ENCODE data around the gene NME7.
"Not testable (repeated sequence)": the region's sequence is repeated elsewhere in the genome, so short reads cannot be mapped to it uniquely, and the experiment has no call there.

The NME7 gene

GRCh38 chr1:169367686-169368405 lies at the start of gene NME7, which contains the start of gene BLZF1:
TSS of gene NME7 (minus strand) at chr1:169367797. CDS start at chr1:169367710, 87 bp downstream.
TSS of gene BLZF1 (plus strand) at chr1:169368195. CDS start at chr1:169369523, 1,328 bp downstream.
- peak; percentile 19 for DNase-seq

- DNase-seq, result no peak
Measured at GRCh38 chr1:169414952-169415351, 47.4 kb upstream of the NME7 start.

GRCh38 chr1:169408340-169408739 lies 40.7 kb upstream of the NME7 start:
- DNase-seq, result not testable (repeated sequence)

DNA sequence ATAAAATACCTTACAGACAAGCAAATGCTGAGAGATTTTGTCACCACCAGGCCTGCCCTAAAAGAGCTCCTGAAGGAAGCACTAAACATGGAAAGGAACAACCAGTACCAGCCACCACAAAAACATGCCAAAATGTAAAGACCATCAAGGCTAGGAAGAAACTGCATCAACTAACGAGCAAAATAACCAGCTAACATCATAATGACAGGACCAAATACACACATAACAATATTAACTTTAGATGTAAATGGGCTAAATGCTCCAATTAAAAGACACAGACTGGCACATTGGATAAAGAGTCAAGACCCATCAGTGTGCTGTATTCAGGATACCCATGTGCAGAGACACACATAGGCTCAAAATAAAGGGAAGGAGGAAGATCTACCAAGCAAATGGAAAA lies 35.0 kb upstream of the NME7 start:
- not testable (repeated sequence) for DNase-seq

DNA sequence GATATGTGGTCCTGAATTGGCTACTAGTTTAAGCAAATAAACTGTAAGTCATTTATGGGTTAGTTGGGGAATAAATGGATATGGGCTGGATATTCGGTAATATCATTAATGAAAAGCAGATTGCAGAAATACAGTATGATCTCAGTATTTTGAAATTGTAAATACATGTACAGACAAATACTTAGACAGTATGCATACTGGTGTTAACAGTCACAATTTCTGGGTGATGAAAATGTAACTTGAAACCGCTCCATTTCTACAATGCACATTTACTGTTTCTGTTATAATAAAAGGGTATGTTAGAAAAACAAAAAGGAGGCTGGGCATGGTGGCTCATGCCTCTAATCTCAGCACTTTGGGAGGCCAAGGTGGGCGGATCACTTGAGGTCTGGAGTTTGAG lies 28.4 kb upstream of the NME7 start:
- DNase-seq, result no peak

GRCh38 chr1:169392406-169392805 lies 24.8 kb upstream of the NME7 start:
- no peak for DNase-seq

- DNase-seq, result no peak
Measured at GRCh38 chr1:169390303-169390702, 22.7 kb upstream of the NME7 start.

DNA sequence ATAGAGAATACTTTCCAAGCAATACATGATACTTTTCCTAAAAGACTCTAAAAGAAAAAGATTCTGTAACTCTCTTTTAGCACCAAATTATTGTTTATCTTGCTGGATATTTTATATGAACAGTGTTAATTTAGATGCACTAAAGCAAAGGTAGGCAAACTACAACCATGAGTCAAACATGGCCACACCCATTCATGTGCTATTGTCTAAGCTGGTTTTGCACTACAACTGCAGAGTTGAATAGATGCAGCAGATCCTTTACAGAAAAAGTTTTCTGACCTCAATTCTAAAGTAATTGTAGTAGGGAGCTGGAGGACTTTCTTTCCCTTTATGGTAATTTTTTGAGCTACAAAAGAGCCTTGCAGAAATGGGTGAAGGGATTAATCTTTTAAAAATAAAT lies 19.8 kb upstream of the NME7 start:
- no peak for DNase-seq

- DNase-seq, result no peak
Measured at GRCh38 chr1:169383449-169383848, 15.9 kb upstream of the NME7 start.

GRCh38 chr1:169381162-169381561 lies 13.6 kb upstream of the NME7 start:
- no peak for DNase-seq

DNA sequence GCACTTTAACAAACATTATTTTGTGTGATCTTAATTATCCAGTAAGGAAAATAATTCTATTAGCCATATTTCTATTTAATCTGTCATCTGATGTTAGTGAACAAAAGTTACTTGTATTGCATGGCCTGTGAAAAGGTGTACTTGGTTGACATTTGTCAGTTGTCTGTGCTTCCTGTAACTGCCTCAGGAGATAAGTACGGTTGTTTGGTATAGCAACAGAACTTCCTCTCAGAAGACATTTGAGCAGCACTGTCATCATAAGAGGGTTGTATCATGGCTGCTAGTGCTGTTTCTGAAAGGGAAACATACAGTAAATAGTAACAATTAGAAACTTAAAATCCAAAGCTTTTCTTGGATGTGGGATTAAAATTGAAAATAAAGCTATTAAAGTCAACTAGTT lies 3.8 kb upstream of the NME7 start:
- DNase-seq, result no peak

DNA sequence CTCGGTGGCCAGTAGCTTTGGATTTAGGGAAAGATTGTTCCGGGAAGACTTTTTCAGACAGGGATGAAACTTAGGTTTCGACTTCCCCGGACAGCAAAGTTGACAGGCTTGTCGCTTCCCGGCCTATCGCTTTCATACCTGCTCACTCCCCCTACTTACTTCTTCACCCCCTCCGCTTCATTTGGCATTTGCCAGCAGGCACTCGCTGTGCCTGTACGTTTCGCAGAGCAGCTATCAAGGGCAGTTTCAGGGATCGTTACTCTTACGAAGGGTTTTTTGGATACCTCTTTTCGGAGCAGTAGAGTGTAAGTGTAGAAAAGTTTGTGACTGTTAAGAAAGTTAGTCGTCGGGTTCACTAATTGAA lies 791 bp upstream of the NME7 start:
- DNase-seq, result no peak

DNA sequence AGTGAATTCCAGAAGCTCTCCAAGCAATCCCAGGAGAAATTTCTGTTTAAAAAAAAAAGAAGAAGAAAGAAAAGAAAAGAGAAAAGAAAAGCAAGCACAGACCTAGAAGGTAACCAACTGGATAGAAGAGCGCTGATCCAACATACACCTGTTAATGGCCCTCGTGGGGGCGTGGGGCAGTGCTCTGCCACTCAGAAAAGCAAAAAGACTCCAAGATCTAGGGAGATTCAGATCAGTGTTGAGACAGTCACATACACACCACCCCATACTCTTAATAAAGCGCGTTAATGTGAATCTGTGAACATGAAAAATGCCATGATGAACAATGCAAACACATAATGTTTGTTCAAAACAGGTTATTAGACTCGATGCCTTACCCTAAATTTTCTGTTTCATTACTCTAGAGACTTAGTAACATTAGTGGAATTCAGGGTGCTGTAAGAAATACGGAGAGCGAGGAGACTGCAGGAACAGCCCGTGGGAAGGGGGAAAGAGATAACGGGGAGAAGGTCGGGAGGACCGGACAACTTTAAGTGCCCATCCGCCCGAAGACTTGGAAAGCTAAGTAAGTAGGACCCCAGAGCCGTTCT lies 406 bp downstream of the NME7 start:
- DNase-seq, result no peak

DNA sequence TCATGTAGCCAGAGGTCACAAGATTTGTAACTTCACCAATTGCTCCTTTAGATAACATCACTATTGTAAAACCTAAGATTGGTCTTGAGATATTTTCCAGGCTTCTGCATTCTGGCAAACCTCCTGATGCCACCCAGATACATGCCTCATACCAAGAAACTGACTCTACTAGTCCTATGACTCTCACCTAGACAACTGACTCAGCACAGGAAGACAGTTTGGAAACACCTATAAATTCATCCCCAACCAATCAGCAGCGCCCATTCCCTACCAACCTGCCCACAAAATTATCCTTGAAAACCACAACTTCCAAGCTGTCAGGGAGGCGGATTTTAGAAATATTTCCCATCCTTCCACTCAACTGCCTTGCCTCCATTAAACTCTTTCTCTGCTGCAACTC lies 2.6 kb downstream of the NME7 start:
- no peak for DNase-seq

DNA sequence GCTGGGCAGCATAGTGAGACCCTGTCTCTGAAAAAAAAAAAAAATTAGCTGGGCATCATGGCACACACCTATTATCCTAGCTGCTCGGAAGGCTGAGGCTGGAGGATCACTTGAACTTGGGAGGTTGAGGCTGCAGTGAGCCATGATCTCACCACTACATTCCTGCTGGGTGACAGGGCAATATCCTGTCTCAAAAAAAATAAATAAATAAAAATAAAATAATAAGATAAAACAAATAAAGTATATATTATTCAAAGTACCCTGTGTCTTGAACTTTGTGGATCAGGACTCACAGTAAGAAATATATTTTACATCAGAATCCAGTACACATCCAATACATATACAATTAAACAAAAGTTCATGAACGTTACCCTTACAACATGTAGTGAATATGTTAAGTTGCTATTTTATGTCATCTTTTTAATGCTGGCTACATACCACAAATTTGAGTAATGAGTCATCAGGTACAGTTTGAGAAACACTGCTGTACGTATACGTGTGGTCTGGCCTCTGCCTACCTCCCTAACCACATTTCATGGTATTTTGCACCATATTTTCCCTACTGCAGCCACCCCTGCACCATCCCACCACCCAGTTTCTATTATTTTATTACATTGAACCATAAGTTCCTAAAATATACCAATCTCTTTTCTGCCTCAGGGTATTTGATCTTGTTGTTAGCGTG lies 4.4 kb downstream of the NME7 start:
- no peak for DNase-seq

DNA sequence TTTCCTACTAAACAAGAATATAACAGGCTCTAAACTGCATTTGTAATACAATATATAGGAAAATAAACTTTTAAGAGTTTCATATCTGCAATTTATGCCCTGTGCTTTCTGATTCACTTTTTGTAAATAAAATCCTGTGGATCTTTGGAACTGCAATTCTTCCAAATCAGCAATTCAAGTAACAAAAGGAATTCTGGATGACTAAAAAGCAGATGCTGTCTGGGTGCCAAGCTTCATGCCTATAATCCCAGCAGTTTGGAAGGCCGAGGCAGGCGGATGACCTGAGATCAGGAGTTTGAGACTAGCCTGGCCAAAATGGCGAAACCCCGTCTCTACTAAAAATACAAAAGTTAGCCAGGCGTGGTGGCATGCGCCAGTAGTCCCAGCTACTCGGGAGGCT lies 6.3 kb downstream of the NME7 start:
- DNase-seq, result no peak

DNA sequence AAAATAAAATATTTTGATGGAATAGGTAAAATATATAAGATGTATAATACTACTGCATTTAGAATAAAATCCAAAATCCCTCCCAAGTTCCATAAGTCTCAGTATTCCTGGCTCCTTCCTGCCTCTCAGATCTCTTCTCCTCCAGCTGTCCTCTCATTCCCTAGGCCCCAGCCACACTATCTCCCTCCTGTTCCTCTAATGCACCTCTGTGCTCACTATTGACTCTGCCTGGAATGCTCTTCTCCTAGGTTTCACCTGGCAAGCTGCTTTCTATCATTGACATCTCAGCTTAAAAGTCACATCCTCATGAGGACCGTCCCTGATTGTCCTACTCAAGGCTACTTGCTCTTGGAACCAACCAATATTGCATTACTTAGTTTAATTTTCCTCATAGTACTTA lies 7.2 kb downstream of the NME7 start:
- DNase-seq, result no peak

GRCh38 chr1:169348383-169349036 lies 19.1 kb downstream of the NME7 start:
- no peak for DNase-seq

- DNase-seq, result no peak
Measured at GRCh38 chr1:169347688-169348382, 19.8 kb downstream of the NME7 start.

GRCh38 chr1:169346036-169346589 lies 21.5 kb downstream of the NME7 start:
- no peak for DNase-seq

DNA sequence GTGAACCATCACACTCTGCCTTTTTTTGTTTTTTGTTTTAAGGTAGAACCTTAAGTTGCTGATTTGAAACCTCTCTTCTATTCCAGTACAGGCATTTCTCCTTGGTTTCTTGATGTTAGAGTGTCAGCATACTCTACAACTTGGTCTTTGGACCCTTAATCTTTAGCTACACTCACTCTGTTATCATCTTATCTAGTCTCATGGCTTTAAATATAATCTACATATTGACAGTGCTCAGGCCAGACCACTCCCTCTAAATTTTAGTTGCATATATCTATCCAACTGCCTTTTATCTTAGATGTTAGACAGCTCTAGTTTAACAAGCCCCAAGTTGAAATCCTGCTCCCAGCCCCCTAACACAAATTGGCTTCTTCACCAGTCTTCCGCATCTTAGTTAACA lies 22.1 kb downstream of the NME7 start:
- DNase-seq, result no peak

DNA sequence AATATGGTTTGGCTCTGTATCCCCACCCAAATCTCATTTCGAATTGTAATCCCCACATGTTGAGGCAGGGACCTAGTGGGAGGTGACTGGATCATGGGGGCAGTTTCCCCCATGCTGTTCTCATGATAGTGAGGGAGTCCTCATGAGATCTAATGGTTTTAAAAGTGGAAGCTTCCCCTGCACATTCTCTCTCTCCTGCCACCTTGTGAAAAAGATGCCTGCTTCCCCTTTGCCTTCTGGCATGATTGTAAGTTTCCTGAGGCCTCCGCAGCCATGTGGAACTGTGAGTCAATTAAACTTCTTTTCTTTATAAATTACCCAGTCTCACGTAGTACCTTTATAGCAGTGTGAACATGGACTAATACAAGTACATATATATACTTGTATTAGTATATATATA lies 25.5 kb downstream of the NME7 start:
- DNase-seq, result not testable (repeated sequence)

DNA sequence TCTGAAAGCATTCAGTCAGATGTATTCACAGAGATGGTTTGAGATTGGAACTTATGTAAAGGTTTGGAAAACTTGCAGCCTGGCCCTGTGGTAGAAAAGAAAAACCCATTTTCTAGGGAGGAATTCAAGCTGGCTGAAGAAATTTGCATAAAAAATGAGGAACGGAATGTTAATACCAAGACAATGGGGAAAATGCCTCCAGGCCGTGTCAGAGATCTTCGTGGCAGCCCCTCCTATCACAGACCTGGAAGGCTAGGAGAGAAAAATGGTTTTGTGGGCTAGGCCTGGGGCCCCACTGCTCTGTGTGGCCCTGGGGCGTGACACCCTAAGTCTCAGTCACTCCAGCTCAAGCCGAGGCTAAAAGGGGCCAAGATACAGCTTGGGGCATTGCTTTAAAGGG lies 26.7 kb downstream of the NME7 start:
- no peak for DNase-seq
